ENCODE data around the gene HNF1B. TPM values are rescaled to one million over a fixed set of nuclear protein-coding genes. Genes with fewer than 3 reads are reported as not detected.

The HNF1B gene
- polyA plus RNA-seq, 4 donors: 10.0 to 29.2 (median 15.0) TPM

DNA sequence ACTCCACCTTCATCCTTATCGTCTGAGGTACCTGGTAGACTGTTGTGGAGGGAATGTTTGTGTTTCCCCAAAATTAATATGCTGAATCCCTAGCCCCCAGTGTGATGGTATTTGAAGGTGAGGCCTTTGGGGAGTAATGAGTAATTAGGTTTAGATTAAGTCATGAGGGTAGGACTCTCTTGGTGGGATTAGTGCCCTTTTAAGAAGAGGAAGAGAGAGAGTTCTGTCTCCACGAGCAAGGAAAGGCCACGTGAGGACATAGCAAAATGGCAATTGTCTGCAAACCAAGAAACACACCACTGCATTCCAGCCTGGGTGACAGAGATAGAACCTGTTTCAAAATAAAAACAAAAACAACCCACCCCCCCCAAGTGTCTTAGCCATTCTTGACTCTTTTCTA is 80.6 kb downstream of the HNF1B start:
- Histone ChIP-seq H3K4me3 (ENCODE audit: low read depth in 1 of 3, low read length in 3 of 3) (no peak overlapping the region), H3K27me3 (ENCODE audit: control insufficient read depth in 3 of 3, insufficient read depth in 3 of 3, low read length in 3 of 3) (no peaks in the 10 kb centered on the region), H3K4me1 (ENCODE audit: control insufficient read depth in 3 of 3, insufficient read depth in 2 of 3, low read depth in 1 of 3, low read length in 2 of 3) (peaks cover 0 to 31% (median 12%) of the 10 kb centered on the region in 3 donors), H3K9me3 (ENCODE audit: control insufficient read depth in 2 of 2, insufficient read depth in 1 of 2, low read depth in 1 of 2, low read length in 1 of 2) (no peaks in the 10 kb centered on the region), H3K27ac (ENCODE audit: low read depth in 1 of 3, low read length in 2 of 3) (no peak overlapping the region), H3K36me3 (ENCODE audit: control insufficient read depth in 3 of 3, insufficient read depth in 2 of 3, low read depth in 1 of 3, low read length in 3 of 3) (no peaks in the 10 kb centered on the region)
- DNase-seq (no peak), FAIRE-seq (no peak)
- 79 to 85% (median 83%) methylated on average over 3 of the region's 3 CpGs for WGBS, 3 donors

DNA sequence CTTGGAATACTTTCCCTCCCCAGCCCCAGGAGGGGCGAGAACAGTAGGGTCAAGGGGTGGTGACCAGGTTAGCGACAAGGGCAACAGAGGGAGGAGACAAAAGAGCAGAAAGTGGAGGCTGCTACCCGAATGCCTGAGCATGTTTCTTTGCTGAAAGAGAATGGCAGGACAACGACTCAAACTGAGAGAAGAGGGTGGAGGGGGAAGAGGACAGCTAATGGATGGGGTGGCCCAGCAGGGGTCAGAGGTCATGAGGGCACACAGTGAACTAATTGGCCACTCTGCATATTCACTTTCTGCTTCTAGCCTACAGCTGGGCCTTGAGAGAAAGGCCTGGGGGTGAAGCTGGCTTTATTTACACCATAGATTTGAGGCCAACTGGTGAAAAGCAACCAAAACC is 82.5 kb downstream of the HNF1B start:
- FAIRE-seq (no peak), DNase-seq (no peak)
- Histone ChIP-seq H3K27me3 (ENCODE audit: control insufficient read depth in 3 of 3, insufficient read depth in 3 of 3, low read length in 3 of 3) (no peaks in the 10 kb centered on the region), H3K27ac (ENCODE audit: low read depth in 1 of 3, low read length in 2 of 3) (peak overlapping the region in 2 of 3 donors; percentile 18 to 66), H3K9me3 (ENCODE audit: control insufficient read depth in 2 of 2, insufficient read depth in 1 of 2, low read depth in 1 of 2, low read length in 1 of 2) (no peaks in the 10 kb centered on the region), H3K4me3 (ENCODE audit: low read depth in 1 of 3, low read length in 3 of 3) (no peak overlapping the region), H3K4me1 (ENCODE audit: control insufficient read depth in 3 of 3, insufficient read depth in 2 of 3, low read depth in 1 of 3, low read length in 2 of 3) (peaks cover 0 to 35% (median 12%) of the 10 kb centered on the region in 3 donors), H3K36me3 (ENCODE audit: control insufficient read depth in 3 of 3, insufficient read depth in 2 of 3, low read depth in 1 of 3, low read length in 3 of 3) (no peaks in the 10 kb centered on the region)
- WGBS, 3 donors: 22 to 40% (median 30%) methylated on average over 4 of the region's 4 CpGs

DNA sequence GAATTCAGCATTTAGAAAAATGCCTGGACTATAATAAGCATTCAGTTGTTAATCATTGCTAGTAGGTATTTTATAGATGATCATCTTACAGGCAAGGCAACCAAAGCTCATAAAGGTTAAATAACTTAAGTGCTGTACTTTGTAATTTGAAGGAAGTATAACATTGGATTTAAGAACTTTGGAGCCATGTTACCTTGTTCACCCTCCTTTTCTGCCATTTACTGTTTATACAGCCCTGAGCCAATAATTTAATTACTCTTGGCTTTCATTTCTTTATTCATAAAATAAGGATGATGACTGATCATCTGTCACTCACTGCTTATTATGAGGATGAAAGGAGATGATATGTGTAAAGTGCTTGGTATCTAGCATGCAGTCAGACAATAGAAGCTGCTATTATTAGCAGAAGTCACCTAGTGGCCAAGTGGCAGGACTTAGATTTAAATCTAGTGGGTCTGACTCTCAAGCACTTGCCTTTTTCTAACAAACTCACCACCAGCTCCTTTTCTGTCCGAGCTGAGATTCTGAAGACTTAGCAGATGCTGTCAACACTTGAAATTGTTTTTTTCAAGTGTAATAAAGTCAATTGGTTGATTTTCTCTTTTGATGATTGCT is 83.4 kb downstream of the HNF1B start:
- Histone ChIP-seq H3K9me3 (ENCODE audit: control insufficient read depth in 2 of 2, insufficient read depth in 1 of 2, low read depth in 1 of 2, low read length in 1 of 2) (no peaks in the 10 kb centered on the region), H3K36me3 (ENCODE audit: control insufficient read depth in 3 of 3, insufficient read depth in 2 of 3, low read depth in 1 of 3, low read length in 3 of 3) (no peaks in the 10 kb centered on the region), H3K27me3 (ENCODE audit: control insufficient read depth in 3 of 3, insufficient read depth in 3 of 3, low read length in 3 of 3) (no peaks in the 10 kb centered on the region), H3K4me3 (ENCODE audit: low read depth in 1 of 3, low read length in 3 of 3) (no peak overlapping the region), H3K4me1 (ENCODE audit: control insufficient read depth in 3 of 3, insufficient read depth in 2 of 3, low read depth in 1 of 3, low read length in 2 of 3) (peaks cover 0 to 35% (median 12%) of the 10 kb centered on the region in 3 donors), H3K27ac (ENCODE audit: low read depth in 1 of 3, low read length in 2 of 3) (peak overlapping the region in 2 of 3 donors; percentile 21 to 66)
- FAIRE-seq: no peak
- peak; percentile 65 to 90 for DNase-seq
- WGBS, 3 donors: 13 to 30% (median 23%) methylated on average over 1 of the region's 1 CpG

DNA sequence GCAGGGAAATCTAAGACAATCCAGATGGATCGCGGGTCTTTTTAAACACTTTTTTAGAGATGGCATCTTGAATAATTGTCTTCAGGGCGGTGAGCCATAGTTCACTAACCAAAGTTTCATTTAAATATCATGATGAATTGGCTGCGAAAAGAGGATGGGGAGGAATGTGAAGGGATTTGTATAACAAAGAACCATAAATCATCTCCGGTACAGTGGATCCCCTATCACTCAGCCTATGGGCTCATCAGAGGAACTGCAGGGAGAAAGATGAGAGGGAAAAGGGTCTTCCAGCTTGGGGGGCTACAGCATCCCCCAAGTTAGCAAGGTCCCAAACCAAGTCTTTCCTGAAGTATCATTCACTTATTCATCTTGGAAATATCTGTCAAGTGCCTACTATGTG is 84.9 kb downstream of the HNF1B start:
- 75 to 91% (median 90%) methylated on average over 5 of the region's 5 CpGs for WGBS, 3 donors
- Histone ChIP-seq H3K9me3 (ENCODE audit: control insufficient read depth in 2 of 2, insufficient read depth in 1 of 2, low read depth in 1 of 2, low read length in 1 of 2) (no peaks in the 10 kb centered on the region), H3K27ac (ENCODE audit: low read depth in 1 of 3, low read length in 2 of 3) (peak overlapping the region; percentile 49 to 66 (median 52)), H3K36me3 (ENCODE audit: control insufficient read depth in 3 of 3, insufficient read depth in 2 of 3, low read depth in 1 of 3, low read length in 3 of 3) (no peaks in the 10 kb centered on the region), H3K4me3 (ENCODE audit: low read depth in 1 of 3, low read length in 3 of 3) (no peak overlapping the region), H3K4me1 (ENCODE audit: control insufficient read depth in 3 of 3, insufficient read depth in 2 of 3, low read depth in 1 of 3, low read length in 2 of 3) (peaks cover 0 to 33% (median 9%) of the 10 kb centered on the region in 3 donors), H3K27me3 (ENCODE audit: control insufficient read depth in 3 of 3, insufficient read depth in 3 of 3, low read length in 3 of 3) (no peaks in the 10 kb centered on the region)
- no peak for DNase-seq
- no peak for FAIRE-seq

DNA sequence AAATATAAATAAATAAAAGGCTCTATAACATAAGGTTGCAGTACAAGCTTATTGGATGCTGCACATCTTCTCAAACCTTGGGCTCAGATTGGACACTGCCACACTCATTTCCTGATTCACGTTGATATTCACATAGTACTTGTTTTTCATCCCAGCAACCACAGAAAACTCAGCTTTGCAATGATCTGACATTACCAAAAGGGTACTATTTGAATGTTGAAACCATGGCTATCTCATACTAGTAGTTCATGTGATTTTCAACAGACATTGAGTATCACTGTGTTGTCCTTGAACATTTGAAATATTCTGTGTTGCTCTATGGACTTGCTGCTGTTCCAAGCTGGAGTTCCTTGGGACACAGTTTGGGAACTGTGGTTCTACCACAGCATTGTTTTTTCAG is 87.7 kb downstream of the HNF1B start:
- H3K27me3 ChIP-seq (ENCODE audit: control insufficient read depth in 3 of 3, insufficient read depth in 3 of 3, low read length in 3 of 3): no peaks in the 10 kb centered on the region

DNA sequence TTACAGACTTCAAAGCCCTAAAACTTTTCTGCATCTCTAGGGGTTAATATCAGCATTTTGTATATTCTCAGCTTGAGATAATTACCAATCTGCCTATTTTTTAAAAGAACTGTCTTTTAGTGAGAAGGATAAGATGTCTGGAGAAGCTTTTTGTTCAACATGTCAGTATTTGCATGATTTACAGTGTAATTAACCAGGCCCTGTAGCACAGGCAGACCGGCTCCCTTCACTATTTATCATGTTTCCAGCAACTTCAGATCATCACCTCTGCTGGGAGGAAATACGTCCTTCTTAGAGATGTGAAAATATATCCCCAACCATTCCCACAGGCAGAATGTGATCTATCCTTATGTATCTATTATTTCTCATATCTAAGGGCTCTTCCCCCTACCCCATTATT is 93.0 kb downstream of the HNF1B start:
- 47 to 55% (median 55%) methylated on average over 2 of the region's 2 CpGs for WGBS, 3 donors
- FAIRE-seq: no peak

More for the DNA sequence above, 87.7 kb downstream of the HNF1B start:
- Histone ChIP-seq H3K4me3 (ENCODE audit: low read depth in 1 of 3, low read length in 3 of 3) (no peak overlapping the region), H3K27ac (ENCODE audit: low read depth in 1 of 3, low read length in 2 of 3) (peak overlapping the region in 1 of 3 donors; percentile 58), H3K4me1 (ENCODE audit: control insufficient read depth in 3 of 3, insufficient read depth in 2 of 3, low read depth in 1 of 3, low read length in 2 of 3) (peaks cover 0 to 23% (median 5%) of the 10 kb centered on the region in 3 donors), H3K9me3 (ENCODE audit: control insufficient read depth in 2 of 2, insufficient read depth in 1 of 2, low read depth in 1 of 2, low read length in 1 of 2) (no peaks in the 10 kb centered on the region), H3K36me3 (ENCODE audit: control insufficient read depth in 3 of 3, insufficient read depth in 2 of 3, low read depth in 1 of 3, low read length in 3 of 3) (no peaks in the 10 kb centered on the region)
- FAIRE-seq (no peak), DNase-seq (no peak)
- WGBS, 3 donors: 46 to 62% (median 57%) methylated on average over 1 of the region's 1 CpG

DNA sequence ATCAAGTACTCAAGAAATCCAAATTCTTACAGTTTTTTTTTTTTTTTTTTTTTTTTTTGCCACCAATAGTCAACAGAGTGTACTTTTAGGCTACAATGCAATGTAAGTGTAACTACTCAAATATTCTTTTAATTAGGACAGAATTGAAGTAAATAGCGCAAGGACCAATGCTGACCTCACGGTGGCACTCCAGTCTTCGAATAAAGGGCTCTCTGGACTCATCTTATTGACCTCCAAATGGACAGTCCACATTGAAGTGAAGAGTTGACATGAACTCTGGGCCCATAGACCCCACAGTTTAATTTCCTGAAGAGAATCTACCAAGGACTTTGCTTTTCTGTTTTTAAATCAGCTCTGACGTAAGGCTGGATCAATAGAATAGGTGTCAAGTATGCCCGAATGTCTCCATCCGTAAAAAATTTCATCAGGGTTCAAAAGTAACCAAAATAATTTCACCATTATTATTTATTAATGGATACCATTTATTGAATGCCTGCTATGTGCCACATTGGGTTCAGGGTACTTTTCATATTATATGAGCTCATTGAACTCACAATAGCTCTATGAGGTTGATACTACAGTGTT is 94.3 kb downstream of the HNF1B start:
- Histone ChIP-seq H3K4me3 (ENCODE audit: low read depth in 1 of 3, low read length in 3 of 3) (no peak overlapping the region), H3K36me3 (ENCODE audit: control insufficient read depth in 3 of 3, insufficient read depth in 2 of 3, low read depth in 1 of 3, low read length in 3 of 3) (no peaks in the 10 kb centered on the region), H3K4me1 (ENCODE audit: control insufficient read depth in 3 of 3, insufficient read depth in 2 of 3, low read depth in 1 of 3, low read length in 2 of 3) (peaks cover 0 to 6% (median 0%) of the 10 kb centered on the region in 3 donors), H3K27ac (ENCODE audit: low read depth in 1 of 3, low read length in 2 of 3) (no peak overlapping the region), H3K9me3 (ENCODE audit: control insufficient read depth in 2 of 2, insufficient read depth in 1 of 2, low read depth in 1 of 2, low read length in 1 of 2) (no peaks in the 10 kb centered on the region), H3K27me3 (ENCODE audit: control insufficient read depth in 3 of 3, insufficient read depth in 3 of 3, low read length in 3 of 3) (no peaks in the 10 kb centered on the region)
- no peak for FAIRE-seq
- peak; percentile 46 to 66 for DNase-seq
- WGBS, 3 donors: 55% methylated on average over 6 of the region's 6 CpGs

More for the DNA sequence above, 93.0 kb downstream of the HNF1B start:
- H3K27me3 ChIP-seq (ENCODE audit: control insufficient read depth in 3 of 3, insufficient read depth in 3 of 3, low read length in 3 of 3): no peaks in the 10 kb centered on the region
- H3K4me1 ChIP-seq (ENCODE audit: control insufficient read depth in 3 of 3, insufficient read depth in 2 of 3, low read depth in 1 of 3, low read length in 2 of 3): peaks cover 0 to 6% (median 0%) of the 10 kb centered on the region in 3 donors
- H3K36me3 ChIP-seq (ENCODE audit: control insufficient read depth in 3 of 3, insufficient read depth in 2 of 3, low read depth in 1 of 3, low read length in 3 of 3): no peaks in the 10 kb centered on the region
- no peak overlapping the region for H3K4me3 ChIP-seq (ENCODE audit: low read depth in 1 of 3, low read length in 3 of 3)
- no peaks in the 10 kb centered on the region for H3K9me3 ChIP-seq (ENCODE audit: control insufficient read depth in 2 of 2, insufficient read depth in 1 of 2, low read depth in 1 of 2, low read length in 1 of 2)
- H3K27ac ChIP-seq (ENCODE audit: low read depth in 1 of 3, low read length in 2 of 3): no peak overlapping the region
- no peak for DNase-seq

DNA sequence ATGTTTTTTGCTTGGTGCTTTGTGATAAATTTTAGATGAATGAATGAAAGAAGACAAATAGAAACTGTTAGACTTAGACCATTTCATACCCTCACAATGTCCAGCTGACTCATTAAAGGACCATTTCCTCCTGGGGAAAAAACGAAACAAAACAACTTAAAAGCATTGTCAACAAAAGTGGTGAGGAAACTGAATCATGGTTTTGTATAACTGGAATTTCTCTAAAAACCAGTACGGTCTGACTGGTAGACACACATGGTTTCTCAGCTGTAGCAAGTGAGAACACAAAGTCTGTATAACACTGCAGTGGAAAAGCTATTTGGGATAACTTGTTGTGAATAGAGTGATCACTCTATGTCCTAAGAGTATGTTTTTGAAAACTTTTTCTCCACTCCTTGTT is 96.3 kb downstream of the HNF1B start:
- Histone ChIP-seq H3K9me3 (ENCODE audit: control insufficient read depth in 2 of 2, insufficient read depth in 1 of 2, low read depth in 1 of 2, low read length in 1 of 2) (no peaks in the 10 kb centered on the region), H3K27ac (ENCODE audit: low read depth in 1 of 3, low read length in 2 of 3) (peak overlapping the region in 1 of 3 donors; percentile 7), H3K27me3 (ENCODE audit: control insufficient read depth in 3 of 3, insufficient read depth in 3 of 3, low read length in 3 of 3) (no peaks in the 10 kb centered on the region), H3K36me3 (ENCODE audit: control insufficient read depth in 3 of 3, insufficient read depth in 2 of 3, low read depth in 1 of 3, low read length in 3 of 3) (no peaks in the 10 kb centered on the region), H3K4me3 (ENCODE audit: low read depth in 1 of 3, low read length in 3 of 3) (no peak overlapping the region), H3K4me1 (ENCODE audit: control insufficient read depth in 3 of 3, insufficient read depth in 2 of 3, low read depth in 1 of 3, low read length in 2 of 3) (peaks cover 0 to 11% (median 6%) of the 10 kb centered on the region in 3 donors)
- FAIRE-seq (no peak), DNase-seq (no peak)
- 36 to 71% (median 58%) methylated on average over 2 of the region's 2 CpGs for WGBS, 3 donors

Measured in small intestine (tissue), 7 donors.